GM12878 (cell line): ENCODE data around the gene ENTREP1. TPM values are rescaled to one million over a fixed set of nuclear protein-coding genes. Genes with fewer than 3 reads are reported as not detected.

Experiments used
- ATAC-seq: fragments of 200-7000 bp; cut with Tn5 transposase; 3 replicates; pipeline ENCODE4 v1.9.1; 2020; ENCODE audit warnings: mild to moderate bottlenecking, moderate library complexity
- BruUV-seq: library from RNA; stranded (reverse); fragments of 400-500 nt; replicated peaks from 2 replicates; lab custom pipeline; 2021; lab: Mats Ljungman, UMichigan
- CTCF ChIA-PET: fragments of 300-600 bp; sonication (Branson Sonifier 250); formaldehyde crosslinking; extraction: SDS; loops from one replicate; lab custom pipeline; 2021; ENCODE audit warnings: inconsistent platforms; lab: Yijun Ruan, JAX
- POLR2A ChIA-PET: fragments of 350-600 bp; formaldehyde crosslinking; extraction: SDS; loops from one replicate; lab custom pipeline; 2021; ENCODE audit warnings: inconsistent platforms; lab: Charles Lee
- RAD21 ChIA-PET: fragments of 300-600 bp; sonication (Branson Sonifier 250); formaldehyde crosslinking; loops from one replicate; lab custom pipeline; 2023; ENCODE audit warnings: antibody characterized with exemption; ENCODE audit not compliant: unreplicated experiment; lab: Charles Lee
- SMC1A ChIA-PET: fragments of 300-600 bp; sonication (Branson Sonifier 250); formaldehyde crosslinking; loops from one replicate; lab custom pipeline; 2023; ENCODE audit not compliant: unreplicated experiment, uncharacterized antibody; lab: Charles Lee
- DNase-seq: peaks from one replicate; pipeline ENCODE4 v3.0.0-alpha.2; 2011; ENCODE audit warnings: low read depth, low spot score
- FAIRE-seq: peaks from 3 replicates; lab custom pipeline; 2011; peaks lifted over from hg19 to GRCh38; lab: Jason Lieb, UNC
- H2AFZ ChIP-seq: 2 replicates; pipeline ENCODE4 v1.6.0; 2011; ENCODE audit warnings: low read depth, low read length, control low read depth; ENCODE audit not compliant: control insufficient read depth
- H3K27ac ChIP-seq: 2 replicates; pipeline ENCODE4 v1.5.1; 2011; ENCODE audit warnings: control low read depth; ENCODE audit not compliant: control insufficient read depth, insufficient read depth
- H3K27me3 ChIP-seq, 2 experiments: replicated peaks in 1 of 2; 2 replicates each; pipeline versions ENCODE4 v1.6.0 to v1.6.1; 2011; ENCODE audit warnings: low read length in 1 of 2; ENCODE audit not compliant: control insufficient read depth in 2 of 2, insufficient read depth in 2 of 2
- H3K36me3 ChIP-seq, 2 experiments: 2 replicates each; pipeline ENCODE4 v1.5.1; 2011; ENCODE audit warnings: low read length in 1 of 2; ENCODE audit not compliant: control insufficient read depth in 2 of 2, insufficient read depth in 2 of 2
- H3K4me1 ChIP-seq: 2 replicates; pipeline ENCODE4 v1.6.1; 2011; ENCODE audit warnings: mild to moderate bottlenecking, low read length, moderate library complexity, mixed read lengths; ENCODE audit not compliant: control insufficient read depth, insufficient read depth
- H3K4me2 ChIP-seq: 2 replicates; pipeline ENCODE4 v1.6.0; 2011; ENCODE audit warnings: control low read depth; ENCODE audit not compliant: control insufficient read depth, insufficient read depth
- H3K4me3 ChIP-seq: fragments of 200-600 bp; sonication (generic); 2 replicates; pipeline ENCODE4 v1.5.1; 2016
- H3K79me2 ChIP-seq: 2 replicates; pipeline ENCODE4 v1.6.0; 2011; ENCODE audit warnings: low read length; ENCODE audit not compliant: control insufficient read depth, insufficient read depth
- H3K9ac ChIP-seq: 2 replicates; pipeline ENCODE4 v1.8.0; 2011; ENCODE audit warnings: low read length, control low read depth, mixed read lengths; ENCODE audit not compliant: control insufficient read depth, insufficient read depth
- H3K9me3 ChIP-seq: replicated peaks from 3 replicates; pipeline ENCODE4 v1.5.1; 2011; ENCODE audit warnings: mild to moderate bottlenecking, low read length; ENCODE audit not compliant: control insufficient read depth, insufficient read depth
- H4K20me1 ChIP-seq: 2 replicates; pipeline ENCODE4 v1.6.0; 2011; ENCODE audit not compliant: control insufficient read depth, insufficient read depth
- EGR1 ChIP-seq, 2 experiments: IDR thresholded peaks; 1 replicate in 1 of 2; 2 replicates in 1 of 2; pipeline ENCODE4 v1.6.1; 2011 to 2012; ENCODE audit warnings: low read depth in 2 of 2, low read length in 2 of 2, borderline replicate concordance in 1 of 2, mild to moderate bottlenecking in 1 of 2, moderate library complexity in 1 of 2
- FOXK2 ChIP-seq: fragments of 450-650 bp; IDR thresholded peaks from 2 replicates; pipeline ENCODE4 v1.6.1; 2017; ENCODE audit warnings: mild to moderate bottlenecking, moderate library complexity
- REST ChIP-seq: IDR thresholded peaks from 2 replicates; pipeline ENCODE4 v1.6.1; 2012; ENCODE audit warnings: mild to moderate bottlenecking, low read depth, low read length
- SUZ12 ChIP-seq: fragments of 200-600 bp; sonication (generic); IDR thresholded peaks from one replicate; pipeline ENCODE4 v1.6.1; 2018; ENCODE audit warnings: antibody characterized with exemption, mild to moderate bottlenecking; ENCODE audit not compliant: unreplicated experiment
- WGBS: methylation state at CpG from one replicate; pipeline ENCODE4 v1.1.6; 2016; ENCODE audit warnings: low lambda C conversion rate; ENCODE audit not compliant: insufficient replicate concordance, insufficient coverage; ENCODE audit errors: missing lambda C conversion rate; 5-methylcytosine and 5-hydroxymethylcytosine counted together
- in situ Hi-C: fragments of 300-500 bp; cut with MboI; formaldehyde crosslinking; loops from 9 replicates; pipeline ENCODE4 v1.14.3; 2018; ENCODE audit warnings: mixed read lengths
- intact Hi-C: fragments of 100-400 bp; cut with micrococcal nuclease; formaldehyde crosslinking; loops from one replicate; pipeline ENCODE4 v1.14.2; 2022; ENCODE audit not compliant: unreplicated experiment
- polyA plus RNA-seq, 11 experiments: library from polyadenylated mRNA; depleted of rRNA in 4 of 11; unstranded in 6 of 11; stranded (reverse) in 5 of 11; fragments of >200 nt; fragmentation: Nextera tagmentation in 4 of 11; fragmentation: Illumina TruSeq in 1 of 11; extraction: Ambion mirVana in 4 of 11; extraction: Trizol in 1 of 11; gene quantifications; 1 replicate in 1 of 11; 2 replicates in 10 of 11; pipeline versions ENCODE4 v1.2.1 to v1.2.3, GENCODE V29; 2011 to 2016; ENCODE audit warnings: inconsistent platforms in 2 of 11, missing spikeins in 2 of 11, low read depth in 1 of 11
- total RNA-seq, 4 experiments: library from RNA; depleted of rRNA in 3 of 4; stranded (reverse); fragments of >200 nt in 3 of 4; fragmentation: Illumina TruSeq in 1 of 4; extraction: Trizol in 1 of 4; gene quantifications; 2 replicates each; pipeline versions ENCODE4 v1.2.1 to v1.2.3, GENCODE V29; 2013 to 2021
- TF ChIP-seq, protein P1 (sequence below): fragments of 150-350 bp; IDR thresholded peaks from 2 replicates; pipeline ENCODE4 v1.6.1; 2016; ENCODE audit warnings: low read depth, low read length
- TF ChIP-seq, protein P2 (sequence below): fragments of 450-650 bp; IDR thresholded peaks from 2 replicates; pipeline ENCODE4 v1.6.1; 2016; ENCODE audit warnings: mild to moderate bottlenecking

ENTREP1 gene
- total and polyA plus RNA-seq, 10 of the 15 experiments (the other 5 are each of a cell fraction or from before 2014, with no cell fraction given): not detected

GRCh38 chr9:69376651-69377050 is 51.6 kb downstream of the ENTREP1 start:
- ChIA-PET RAD21 (no interaction called here), CTCF (no interaction called here), POLR2A (no interaction called here), SMC1A (no interaction called here)
- intact Hi-C loops: no loop called here
- no peak overlapping the region for H3K9ac ChIP-seq
- 0% methylated on average over 3 of the region's 3 CpGs for WGBS
- no TSS peak for BruUV-seq
- H3K36me3 ChIP-seq: no peaks in the 10 kb centered on the region
- no peak overlapping the region for H3K4me3 ChIP-seq
- TF ChIP-seq, protein P1, sequence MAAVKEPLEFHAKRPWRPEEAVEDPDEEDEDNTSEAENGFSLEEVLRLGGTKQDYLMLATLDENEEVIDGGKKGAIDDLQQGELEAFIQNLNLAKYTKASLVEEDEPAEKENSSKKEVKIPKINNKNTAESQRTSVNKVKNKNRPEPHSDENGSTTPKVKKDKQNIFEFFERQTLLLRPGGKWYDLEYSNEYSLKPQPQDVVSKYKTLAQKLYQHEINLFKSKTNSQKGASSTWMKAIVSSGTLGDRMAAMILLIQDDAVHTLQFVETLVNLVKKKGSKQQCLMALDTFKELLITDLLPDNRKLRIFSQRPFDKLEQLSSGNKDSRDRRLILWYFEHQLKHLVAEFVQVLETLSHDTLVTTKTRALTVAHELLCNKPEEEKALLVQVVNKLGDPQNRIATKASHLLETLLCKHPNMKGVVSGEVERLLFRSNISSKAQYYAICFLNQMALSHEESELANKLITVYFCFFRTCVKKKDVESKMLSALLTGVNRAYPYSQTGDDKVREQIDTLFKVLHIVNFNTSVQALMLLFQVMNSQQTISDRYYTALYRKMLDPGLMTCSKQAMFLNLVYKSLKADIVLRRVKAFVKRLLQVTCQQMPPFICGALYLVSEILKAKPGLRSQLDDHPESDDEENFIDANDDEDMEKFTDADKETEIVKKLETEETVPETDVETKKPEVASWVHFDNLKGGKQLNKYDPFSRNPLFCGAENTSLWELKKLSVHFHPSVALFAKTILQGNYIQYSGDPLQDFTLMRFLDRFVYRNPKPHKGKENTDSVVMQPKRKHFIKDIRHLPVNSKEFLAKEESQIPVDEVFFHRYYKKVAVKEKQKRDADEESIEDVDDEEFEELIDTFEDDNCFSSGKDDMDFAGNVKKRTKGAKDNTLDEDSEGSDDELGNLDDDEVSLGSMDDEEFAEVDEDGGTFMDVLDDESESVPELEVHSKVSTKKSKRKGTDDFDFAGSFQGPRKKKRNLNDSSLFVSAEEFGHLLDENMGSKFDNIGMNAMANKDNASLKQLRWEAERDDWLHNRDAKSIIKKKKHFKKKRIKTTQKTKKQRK: no peak
- TF ChIP-seq, protein P2, sequence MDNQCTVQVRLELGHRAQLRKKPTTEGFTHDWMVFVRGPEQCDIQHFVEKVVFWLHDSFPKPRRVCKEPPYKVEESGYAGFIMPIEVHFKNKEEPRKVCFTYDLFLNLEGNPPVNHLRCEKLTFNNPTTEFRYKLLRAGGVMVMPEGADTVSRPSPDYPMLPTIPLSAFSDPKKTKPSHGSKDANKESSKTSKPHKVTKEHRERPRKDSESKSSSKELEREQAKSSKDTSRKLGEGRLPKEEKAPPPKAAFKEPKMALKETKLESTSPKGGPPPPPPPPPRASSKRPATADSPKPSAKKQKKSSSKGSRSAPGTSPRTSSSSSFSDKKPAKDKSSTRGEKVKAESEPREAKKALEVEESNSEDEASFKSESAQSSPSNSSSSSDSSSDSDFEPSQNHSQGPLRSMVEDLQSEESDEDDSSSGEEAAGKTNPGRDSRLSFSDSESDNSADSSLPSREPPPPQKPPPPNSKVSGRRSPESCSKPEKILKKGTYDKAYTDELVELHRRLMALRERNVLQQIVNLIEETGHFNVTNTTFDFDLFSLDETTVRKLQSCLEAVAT: no peak
- TF ChIP-seq SUZ12 (no peak), REST (no peak), EGR1 (IDR thresholded peaks at IDR 0.05; ENCODE audit: borderline replicate concordance in 1 of 2, low read depth in 2 of 2, low read length in 2 of 2) (no peak), FOXK2 (no peak)
- no peaks in the 10 kb centered on the region for H4K20me1 ChIP-seq
- no peak overlapping the region for H2AFZ ChIP-seq
- H3K4me2 ChIP-seq: no peak overlapping the region
- H3K27me3 ChIP-seq: no peaks in the 10 kb centered on the region
- no peak for DNase-seq
- H3K9me3 ChIP-seq: no peaks in the 10 kb centered on the region
- in situ Hi-C loops: no loop called here
- no peak overlapping the region for H3K27ac ChIP-seq
- no peak for FAIRE-seq
- H3K79me2 ChIP-seq: no peaks in the 10 kb centered on the region
- no peak for ATAC-seq
- H3K4me1 ChIP-seq: no peaks in the 10 kb centered on the region
